OCI-LY1 (cell line): ENCODE results near the gene DYNLL2.

ENCODE experiments used
- H2AFZ ChIP-seq: fragments of 200-600 bp; sonication (generic), shearing (Covaris generic); 2 replicates; pipeline ENCODE4 v1.6.0; 2014; ENCODE audit warnings: antibody characterized with exemption, mild to moderate bottlenecking, low read length
- H3F3A ChIP-seq: fragments of 200-600 bp; sonication (generic), shearing (Covaris generic); 2 replicates; pipeline ENCODE4 v1.6.0; 2014; ENCODE audit warnings: mild to moderate bottlenecking, antibody characterized with exemption, low read length, moderate library complexity; ENCODE audit not compliant: insufficient read depth
- H3K27ac ChIP-seq: fragments of 200-600 bp; sonication (generic); 2 replicates; pipeline ENCODE4 v1.5.1; 2014; ENCODE audit warnings: low read length, mixed run types, mild to moderate bottlenecking, low read depth; ENCODE audit not compliant: poor library complexity, severe bottlenecking
- H3K27me3 ChIP-seq: fragments of 200-600 bp; sonication (generic); 2 replicates; pipeline ENCODE4 v1.6.0; 2014; ENCODE audit warnings: antibody characterized with exemption, mild to moderate bottlenecking, low read length, moderate library complexity; ENCODE audit not compliant: insufficient read depth
- H3K36me3 ChIP-seq: fragments of 200-600 bp; sonication (generic); 2 replicates; pipeline ENCODE4 v1.6.1; 2014; ENCODE audit warnings: mild to moderate bottlenecking, antibody characterized with exemption, low read length, moderate library complexity, mixed read lengths; ENCODE audit not compliant: insufficient read depth
- H3K4me1 ChIP-seq: fragments of 200-600 bp; sonication (generic); 2 replicates; pipeline ENCODE4 v1.5.1; 2014; ENCODE audit warnings: mild to moderate bottlenecking, low read length, moderate library complexity; ENCODE audit not compliant: insufficient read depth, severe bottlenecking
- H3K4me2 ChIP-seq: fragments of 200-600 bp; sonication (generic), shearing (Covaris generic); 2 replicates; pipeline ENCODE4 v1.6.1; 2014; ENCODE audit warnings: low read length
- H3K4me3 ChIP-seq: fragments of 200-600 bp; sonication (generic); 2 replicates; pipeline ENCODE4 v1.5.1; 2014; ENCODE audit warnings: low read length, low read depth, mild to moderate bottlenecking, mixed read lengths; ENCODE audit not compliant: poor library complexity, severe bottlenecking
- H3K79me2 ChIP-seq: fragments of 200-600 bp; shearing (Covaris generic); 2 replicates; pipeline ENCODE4 v1.6.1; 2016; ENCODE audit warnings: mixed run types, low read length, mixed read lengths; ENCODE audit not compliant: insufficient read depth
- H3K9ac ChIP-seq: fragments of 200-600 bp; sonication (generic), shearing (Covaris generic); 2 replicates; pipeline ENCODE4 v1.6.1; 2014; ENCODE audit warnings: mild to moderate bottlenecking, low read length, mixed read lengths
- H3K9me2 ChIP-seq: fragments of 200-600 bp; sonication (generic), shearing (Covaris generic); 2 replicates; pipeline ENCODE4 v1.6.1; 2014; ENCODE audit warnings: low read depth, mild to moderate bottlenecking, low read length, mixed read lengths
- H3K9me3 ChIP-seq: fragments of 200-600 bp; shearing (Covaris generic); 2 replicates; pipeline ENCODE4 v1.6.1; 2014; ENCODE audit warnings: low read length, mixed read lengths
- H4K20me1 ChIP-seq: fragments of 200-600 bp; sonication (generic), shearing (Covaris generic); 2 replicates; pipeline ENCODE4 v1.6.0; 2016; ENCODE audit warnings: mild to moderate bottlenecking, low read length; ENCODE audit not compliant: insufficient read depth
- EZH2 ChIP-seq: fragments of 200-600 bp; sonication (generic), shearing (Covaris generic); IDR thresholded peaks from 2 replicates; pipeline ENCODE4 v1.8.0; 2017; ENCODE audit warnings: borderline replicate concordance, mixed run types, mild to moderate bottlenecking, antibody characterized with exemption, low read length, moderate library complexity, mixed read lengths
- TF ChIP-seq, protein P1 (sequence below): fragments of 200-600 bp; sonication (generic), shearing (Covaris generic); IDR thresholded peaks from 2 replicates; pipeline ENCODE4 v1.5.1; 2017; ENCODE audit warnings: mild to moderate bottlenecking, antibody characterized with exemption, low read length, moderate library complexity, mixed read lengths

Gene DYNLL2

DNA sequence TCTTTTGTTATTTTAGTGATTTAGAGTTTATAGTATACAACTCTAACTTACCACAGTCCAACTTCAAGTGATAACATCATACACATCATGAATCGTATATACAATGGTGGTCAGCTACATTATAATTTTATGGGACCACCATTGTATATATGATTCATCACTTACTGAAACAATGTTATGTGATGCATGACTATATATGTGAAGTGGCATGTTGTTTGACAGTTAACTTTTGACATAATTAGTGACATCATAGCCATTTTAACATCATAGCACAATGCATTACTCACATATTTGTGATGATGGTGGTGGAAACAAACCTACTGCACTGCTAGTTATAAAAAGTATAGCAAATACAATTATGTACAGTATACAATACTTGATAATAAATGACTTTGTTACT, 21.9 kb downstream of the DYNLL2 start:
- Histone ChIP-seq H3K4me2 (no peak overlapping the region), H3K27ac (no peak overlapping the region), H3K9me3 (peaks cover 3% of the 10 kb centered on the region; the same call in 1 of the 2 replicates), H3F3A (no peaks in the 10 kb centered on the region; the same call in 1 of the 2 replicates), H3K9ac (no peak overlapping the region), H3K36me3 (no peaks in the 10 kb centered on the region), H3K27me3 (peaks cover 4% of the 10 kb centered on the region; the same call in 1 of the 2 replicates), H3K4me3 (no peak overlapping the region), H3K79me2 (no peaks in the 10 kb centered on the region), H3K4me1 (no peaks in the 10 kb centered on the region), H3K9me2 (no peaks in the 10 kb centered on the region), H4K20me1 (no peaks in the 10 kb centered on the region), H2AFZ (no peak overlapping the region)
- TF ChIP-seq, protein P1, sequence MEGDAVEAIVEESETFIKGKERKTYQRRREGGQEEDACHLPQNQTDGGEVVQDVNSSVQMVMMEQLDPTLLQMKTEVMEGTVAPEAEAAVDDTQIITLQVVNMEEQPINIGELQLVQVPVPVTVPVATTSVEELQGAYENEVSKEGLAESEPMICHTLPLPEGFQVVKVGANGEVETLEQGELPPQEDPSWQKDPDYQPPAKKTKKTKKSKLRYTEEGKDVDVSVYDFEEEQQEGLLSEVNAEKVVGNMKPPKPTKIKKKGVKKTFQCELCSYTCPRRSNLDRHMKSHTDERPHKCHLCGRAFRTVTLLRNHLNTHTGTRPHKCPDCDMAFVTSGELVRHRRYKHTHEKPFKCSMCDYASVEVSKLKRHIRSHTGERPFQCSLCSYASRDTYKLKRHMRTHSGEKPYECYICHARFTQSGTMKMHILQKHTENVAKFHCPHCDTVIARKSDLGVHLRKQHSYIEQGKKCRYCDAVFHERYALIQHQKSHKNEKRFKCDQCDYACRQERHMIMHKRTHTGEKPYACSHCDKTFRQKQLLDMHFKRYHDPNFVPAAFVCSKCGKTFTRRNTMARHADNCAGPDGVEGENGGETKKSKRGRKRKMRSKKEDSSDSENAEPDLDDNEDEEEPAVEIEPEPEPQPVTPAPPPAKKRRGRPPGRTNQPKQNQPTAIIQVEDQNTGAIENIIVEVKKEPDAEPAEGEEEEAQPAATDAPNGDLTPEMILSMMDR, result no peak
- no peak for TF ChIP-seq EZH2

DNA sequence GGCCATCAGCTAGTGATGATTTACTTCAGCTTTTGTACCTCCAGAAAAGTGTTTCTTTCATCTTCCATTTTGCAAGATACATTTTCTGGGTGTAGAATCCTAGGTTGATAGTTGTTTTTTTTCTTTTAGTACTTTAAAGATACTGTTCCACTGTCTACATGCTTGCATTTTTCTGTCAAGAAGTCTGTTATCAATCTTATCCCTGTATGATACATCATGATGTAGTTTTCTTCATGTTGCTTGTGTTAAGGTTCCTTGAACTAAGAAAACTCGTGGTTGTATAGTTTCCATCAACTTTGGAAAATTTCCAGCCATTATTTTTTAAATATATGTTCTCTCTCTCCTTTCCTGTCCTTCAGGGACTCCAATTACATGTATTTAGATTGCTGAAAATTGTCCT, 24.1 kb downstream of the DYNLL2 start:
- Histone ChIP-seq H3F3A (no peaks in the 10 kb centered on the region; the same call in 1 of the 2 replicates), H3K4me2 (no peak overlapping the region), H3K9me2 (no peaks in the 10 kb centered on the region), H3K4me1 (no peaks in the 10 kb centered on the region), H3K27ac (no peak overlapping the region), H3K9ac (no peak overlapping the region), H3K79me2 (no peaks in the 10 kb centered on the region), H3K9me3 (peaks cover 3% of the 10 kb centered on the region; the same call in 1 of the 2 replicates), H3K27me3 (peaks cover 4% of the 10 kb centered on the region; the same call in 1 of the 2 replicates), H4K20me1 (no peaks in the 10 kb centered on the region), H3K36me3 (no peaks in the 10 kb centered on the region), H2AFZ (no peak overlapping the region), H3K4me3 (no peak overlapping the region)
- TF ChIP-seq, protein P1, result no peak
- TF ChIP-seq EZH2, result no peak

DNA sequence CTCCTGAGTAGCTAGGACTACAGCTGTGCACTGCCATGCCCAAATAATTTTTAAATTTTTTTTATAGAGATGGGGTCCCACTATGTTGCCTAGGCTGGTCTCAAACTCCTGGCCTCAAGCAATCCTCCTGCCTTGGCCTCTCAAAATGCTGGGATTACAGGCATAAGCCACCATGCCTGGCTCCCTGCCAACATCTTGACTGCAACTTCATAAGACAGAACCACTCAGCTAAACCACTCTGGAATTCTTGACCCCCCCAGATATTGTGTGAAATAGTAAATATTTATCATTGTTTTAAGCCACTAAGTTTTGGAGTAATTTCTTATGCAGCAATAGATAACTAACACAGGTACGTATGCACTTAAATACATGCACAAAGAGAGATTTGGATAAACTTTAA, 26.0 kb downstream of the DYNLL2 start:
- Histone ChIP-seq H3K9me3 (peaks cover 3% of the 10 kb centered on the region; the same call in 1 of the 2 replicates), H3K27ac (no peak overlapping the region), H3K4me2 (no peak overlapping the region), H3K4me1 (no peaks in the 10 kb centered on the region), H4K20me1 (no peaks in the 10 kb centered on the region), H3K27me3 (peaks cover 8% of the 10 kb centered on the region), H3K9me2 (no peaks in the 10 kb centered on the region), H3F3A (no peaks in the 10 kb centered on the region), H3K79me2 (no peaks in the 10 kb centered on the region), H3K9ac (no peak overlapping the region), H2AFZ (no peak overlapping the region), H3K36me3 (no peaks in the 10 kb centered on the region), H3K4me3 (no peak overlapping the region)
- TF ChIP-seq, protein P1, result no peak
- TF ChIP-seq EZH2, result no peak
